Hematopoietic multipotent progenitor cell treated with erythropoietin and hydrocortisone succinate and interleukin-3 and kit ligand, for 4 days (in vitro differentiated cells): Measurements from ENCODE around the gene XRCC5.

ENCODE experiments used
- DNase-seq: peaks from one replicate; pipeline ENCODE4 v3.0.0-alpha.2; 2015

Gene XRCC5

DNA sequence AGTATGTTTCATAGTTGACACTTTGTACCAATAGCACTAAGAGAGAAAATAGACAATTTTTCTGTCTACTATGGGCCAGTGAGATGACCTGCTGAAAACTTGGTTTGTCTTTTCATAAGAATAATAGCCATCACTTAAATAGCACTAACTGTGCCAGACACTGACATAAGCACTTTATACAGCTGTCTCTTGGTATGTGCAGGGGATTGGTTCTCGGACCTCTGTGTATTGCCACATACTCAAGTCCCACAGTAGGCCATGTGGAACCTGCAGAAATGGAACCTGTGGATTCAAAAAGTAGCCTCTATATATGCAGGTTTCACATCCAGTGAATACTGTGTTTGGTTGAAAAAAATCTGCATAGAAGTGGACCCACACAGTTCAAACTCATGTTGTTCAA lies 126.7 kb downstream of the XRCC5 start:
- no peak for DNase-seq

DNA sequence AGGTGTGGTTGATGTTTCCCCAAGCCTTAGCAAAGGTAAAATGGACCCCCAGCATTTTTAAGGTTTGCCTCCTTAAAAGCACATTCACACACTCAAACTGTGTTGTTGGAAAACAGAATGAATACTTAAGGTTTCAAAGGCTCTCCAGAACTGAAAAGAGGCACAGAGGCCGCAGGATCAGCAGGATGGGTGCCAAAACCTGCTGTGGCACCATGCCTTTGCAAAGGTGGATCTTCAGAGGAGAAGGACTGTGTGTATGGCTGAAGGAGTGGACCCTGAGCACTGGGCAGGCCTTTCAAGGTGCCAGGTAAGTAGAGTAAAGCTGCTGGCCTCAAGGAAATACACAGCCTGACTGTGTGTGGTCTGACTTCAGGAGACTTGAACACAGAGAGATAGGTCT lies 127.3 kb downstream of the XRCC5 start:
- DNase-seq, result no peak

DNA sequence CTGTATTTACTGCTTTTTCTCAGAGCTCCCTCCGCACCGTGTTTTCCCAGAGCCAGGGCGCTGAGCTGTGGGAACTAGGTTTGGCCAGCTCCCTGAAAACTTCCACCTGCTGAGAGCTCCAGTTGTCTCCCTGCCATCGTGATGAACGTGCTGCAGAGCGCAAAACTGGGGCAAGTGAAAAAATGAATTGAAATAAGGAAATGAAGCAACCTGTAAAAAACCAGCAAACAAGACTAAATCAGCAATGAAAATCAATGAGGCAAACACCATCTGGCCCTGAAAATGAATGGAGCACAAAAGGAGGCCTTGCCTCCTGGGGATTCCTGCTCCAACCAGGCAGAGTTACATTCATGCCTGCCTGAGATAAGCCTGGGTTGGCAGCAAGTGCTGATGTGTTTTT lies 133.2 kb downstream of the XRCC5 start:
- no peak for DNase-seq

DNA sequence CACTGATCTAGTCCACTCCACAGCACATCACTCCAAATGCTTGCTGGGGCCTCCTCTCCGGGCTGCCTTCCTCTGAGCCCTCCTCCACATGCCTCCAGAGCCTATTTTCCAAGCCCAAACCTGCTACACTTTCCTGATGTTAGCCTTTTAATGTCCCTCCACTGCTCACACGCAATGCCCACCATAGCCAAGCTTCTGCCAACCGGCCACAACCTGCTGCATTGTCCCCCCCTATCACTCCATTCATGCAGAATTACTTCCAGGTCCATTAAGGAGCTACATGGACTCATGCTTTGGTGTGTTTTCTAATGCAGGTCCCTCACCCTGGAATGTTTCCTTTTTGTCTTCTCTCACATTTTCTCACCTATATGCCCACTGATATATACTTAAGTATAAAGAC lies 133.9 kb downstream of the XRCC5 start:
- DNase-seq, result no peak

DNA sequence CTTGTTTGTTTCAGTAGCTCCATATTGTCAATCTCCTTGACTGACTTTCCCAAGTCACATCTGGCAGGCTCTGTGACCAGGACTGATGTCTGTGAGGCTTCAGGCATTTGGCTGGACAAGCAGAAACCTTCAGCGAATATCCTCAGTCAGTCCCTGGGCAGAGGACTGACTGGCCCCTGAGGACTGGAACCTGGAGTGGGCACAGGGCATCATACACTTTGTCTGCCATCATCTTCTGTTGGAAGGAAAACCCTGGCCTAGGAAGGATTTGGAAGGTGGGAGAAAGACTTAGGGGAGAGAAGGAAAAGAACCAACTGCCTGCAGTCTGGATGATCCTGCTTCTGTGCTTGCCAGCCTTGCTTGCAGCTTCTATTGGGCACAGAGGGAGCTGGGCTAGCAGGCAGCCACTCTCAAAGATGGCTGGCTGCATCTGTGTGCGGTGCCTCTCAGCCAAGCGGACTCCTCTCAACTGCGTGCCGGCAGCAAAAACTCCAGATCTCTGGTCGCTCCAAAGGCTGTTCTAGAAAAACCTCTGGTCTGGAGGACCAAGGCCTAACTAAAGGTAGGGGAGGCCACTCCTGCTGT lies 136.3 kb downstream of the XRCC5 start:
- DNase-seq, result no peak

DNA sequence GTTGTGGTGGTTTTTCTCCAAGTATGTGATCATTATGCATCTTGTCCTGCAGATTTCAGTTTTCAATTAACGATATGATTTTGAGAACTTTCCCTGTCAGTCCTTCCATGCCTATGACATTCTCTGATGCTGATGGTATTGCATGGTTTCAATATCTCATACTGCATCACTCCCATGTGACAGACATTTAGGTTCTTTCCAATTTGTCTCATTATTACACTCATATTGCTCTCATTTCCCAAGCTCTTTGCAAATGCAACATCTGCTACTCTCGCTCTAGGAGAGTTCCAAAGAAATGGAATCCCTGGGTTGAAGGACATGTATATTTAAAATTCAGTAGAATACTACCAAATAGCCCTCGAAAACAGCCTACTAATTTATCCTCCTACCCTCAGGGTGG lies 137.6 kb downstream of the XRCC5 start:
- DNase-seq, result no peak
